ENCODE results near the gene C14orf132.

The C14orf132 gene

GRCh38 chr14:96097752-96098151 lies 58.6 kb downstream of the C14orf132 start:
- no peak for DNase-seq (ENCODE audit: low read depth)
- TF ChIP-seq CTCF (IDR thresholded peaks at IDR 0.05; ENCODE audit: low read depth, low read length, missing control alignments), result no peak
- H3K4me3 ChIP-seq (ENCODE audit: low read depth, low read length), result no peak overlapping the region

- H3K4me3 ChIP-seq (ENCODE audit: low read depth, low read length), result no peak overlapping the region
- DNase-seq (ENCODE audit: low read depth), result no peak
These were observed 59.3 kb downstream of the C14orf132 start for GRCh38 chr14:96098309-96098998.

GRCh38 chr14:96098999-96099335 lies 59.8 kb downstream of the C14orf132 start:
- DNase-seq (ENCODE audit: low read depth), result no peak
- no peak overlapping the region for H3K4me3 ChIP-seq (ENCODE audit: low read depth, low read length)

More at GRCh38 chr14:96098309-96098998, 59.3 kb downstream of the C14orf132 start:
- peak; percentile 62 for TF ChIP-seq CTCF (IDR thresholded peaks at IDR 0.05; ENCODE audit: low read depth, low read length, missing control alignments)

GRCh38 chr14:96100161-96101064 lies 61.3 kb downstream of the C14orf132 start:
- peak; percentile 19 for DNase-seq (ENCODE audit: low read depth)
- peak; percentile 68 for TF ChIP-seq CTCF (IDR thresholded peaks at IDR 0.05; ENCODE audit: low read depth, low read length, missing control alignments)
- H3K4me3 ChIP-seq (ENCODE audit: low read depth, low read length), result no peak overlapping the region

More at GRCh38 chr14:96098999-96099335, 59.8 kb downstream of the C14orf132 start:
- TF ChIP-seq CTCF (IDR thresholded peaks at IDR 0.05; ENCODE audit: low read depth, low read length, missing control alignments), result no peak

- no peak overlapping the region for H3K4me3 ChIP-seq (ENCODE audit: low read depth, low read length)
- no peak for TF ChIP-seq CTCF (IDR thresholded peaks at IDR 0.05; ENCODE audit: low read depth, low read length, missing control alignments)
- DNase-seq (ENCODE audit: low read depth), result no peak
These were observed 63.1 kb downstream of the C14orf132 start for GRCh38 chr14:96102081-96102856.

- no peak for DNase-seq (ENCODE audit: low read depth)
- H3K4me3 ChIP-seq (ENCODE audit: low read depth, low read length), result no peak overlapping the region
- TF ChIP-seq CTCF (IDR thresholded peaks at IDR 0.05; ENCODE audit: low read depth, low read length, missing control alignments), result no peak
These were observed 63.9 kb downstream of the C14orf132 start for GRCh38 chr14:96103075-96103474.
